Measurements from ENCODE around the gene SDHAF1.
"Not testable (repeated sequence)": the region's sequence is repeated elsewhere in the genome, so short reads cannot be mapped to it uniquely, and the experiment has no call there.

The SDHAF1 gene

GRCh38 chr19:36025541-36025940 lies 30.6 kb downstream of the SDHAF1 start:
- no peak for DNase-seq

- DNase-seq, result no peak
Measured at GRCh38 chr19:36026091-36026876, 31.3 kb downstream of the SDHAF1 start.

- DNase-seq, result no peak
Measured at GRCh38 chr19:36027696-36028095, 32.7 kb downstream of the SDHAF1 start.

GRCh38 chr19:36028313-36029041 lies 33.5 kb downstream of the SDHAF1 start:
- no peak for DNase-seq

- no peak for DNase-seq
Measured at GRCh38 chr19:36030264-36031148, 35.5 kb downstream of the SDHAF1 start.

- no peak for DNase-seq
Measured at GRCh38 chr19:36031308-36031707, 36.3 kb downstream of the SDHAF1 start.

GRCh38 chr19:36032251-36033104 lies 37.5 kb downstream of the SDHAF1 start, which contains the start of gene CLIP3:
TSS of gene CLIP3 (minus strand) at chr19:36032873. CDS start at chr19:36032357, 516 bp downstream.
- DNase-seq, result peak; percentile 79

- DNase-seq, result no peak
Measured at GRCh38 chr19:36040495-36040894, 45.5 kb downstream of the SDHAF1 start.

- DNase-seq, result not testable (repeated sequence)
Measured at GRCh38 chr19:36041092-36041491, 46.1 kb downstream of the SDHAF1 start.

- peak; percentile 93 for DNase-seq
Measured at GRCh38 chr19:36041831-36042230, 46.8 kb downstream of the SDHAF1 start.

GRCh38 chr19:36043952-36044351 lies 49.0 kb downstream of the SDHAF1 start:
- no peak for DNase-seq
